Activated gamma-delta T cell treated with anti-CD3 and anti-CD28 coated beads, Interleukin-2, amount 50 U/mL, for 16 hours (primary cell): Measurements from ENCODE around the gene STARD13.

Experiments
- DNase-seq: peaks from one replicate; pipeline ENCODE4 v3.0.0-alpha.2; 2020; ENCODE audit warnings: low read depth

The STARD13 gene

DNA sequence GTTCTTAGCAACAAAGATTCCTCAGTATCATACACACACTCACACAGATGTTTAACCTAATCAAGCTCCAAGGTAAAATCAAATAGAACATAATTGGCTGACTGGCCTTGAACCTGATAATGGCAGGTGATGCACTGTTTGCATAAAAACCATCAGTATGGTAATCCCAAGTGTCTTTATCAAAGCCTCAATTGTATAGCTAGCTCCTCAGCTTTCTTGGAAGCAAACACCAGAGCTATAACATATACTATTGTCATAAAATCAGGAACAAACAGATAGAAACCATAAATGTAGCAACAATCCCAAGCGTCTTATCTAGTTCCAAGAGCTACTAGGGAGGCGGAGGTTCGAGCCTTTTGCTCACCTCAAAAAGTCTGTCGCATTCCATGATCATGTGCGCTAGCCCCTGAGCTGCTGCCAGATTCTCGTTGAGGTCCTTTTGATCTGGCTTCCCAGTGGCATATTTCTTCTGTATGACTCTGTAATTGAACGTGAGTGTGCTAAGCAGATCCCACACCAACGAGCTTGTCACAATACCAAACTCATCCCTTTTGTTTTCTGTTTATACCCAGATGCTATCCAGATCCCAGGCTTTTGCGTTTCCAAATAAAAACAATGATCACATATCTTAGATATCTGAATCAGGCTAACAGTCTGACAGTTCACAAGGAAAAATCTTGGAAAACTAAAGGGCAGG, 174.0 kb downstream of the STARD13 start:
- no peak for DNase-seq

DNA sequence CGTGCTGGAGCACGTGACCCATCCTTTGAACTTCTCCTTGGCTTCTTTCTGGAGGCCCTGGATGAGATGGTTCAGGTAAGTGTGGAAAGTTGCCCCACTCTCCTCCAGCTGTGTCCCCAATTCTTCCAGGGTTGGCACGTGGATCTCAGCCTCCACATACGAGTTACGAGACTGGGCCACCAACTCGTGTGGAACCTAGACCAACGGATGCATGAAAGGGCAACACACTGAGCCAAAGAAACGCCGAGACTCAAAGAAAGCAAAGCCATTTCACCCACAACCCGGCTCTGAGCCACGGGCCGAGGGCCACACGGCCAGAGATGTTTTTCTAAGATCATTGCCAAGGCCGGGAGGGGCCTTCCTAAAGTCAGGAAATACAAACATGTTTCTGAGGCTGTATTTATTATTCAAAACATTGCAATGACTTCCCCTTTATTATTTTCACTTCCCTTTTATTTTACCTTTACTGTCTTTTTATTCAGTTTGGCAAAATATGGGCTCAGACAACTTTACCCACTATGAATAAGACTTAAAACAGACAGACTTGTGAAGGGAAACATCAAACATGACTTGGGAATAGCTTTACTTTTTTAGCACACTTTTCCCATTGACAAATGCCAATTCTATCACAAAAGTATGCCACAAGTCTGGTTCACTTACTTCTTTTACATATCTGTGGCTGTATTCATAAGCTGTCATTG, 174.7 kb downstream of the STARD13 start:
- DNase-seq: no peak

DNA sequence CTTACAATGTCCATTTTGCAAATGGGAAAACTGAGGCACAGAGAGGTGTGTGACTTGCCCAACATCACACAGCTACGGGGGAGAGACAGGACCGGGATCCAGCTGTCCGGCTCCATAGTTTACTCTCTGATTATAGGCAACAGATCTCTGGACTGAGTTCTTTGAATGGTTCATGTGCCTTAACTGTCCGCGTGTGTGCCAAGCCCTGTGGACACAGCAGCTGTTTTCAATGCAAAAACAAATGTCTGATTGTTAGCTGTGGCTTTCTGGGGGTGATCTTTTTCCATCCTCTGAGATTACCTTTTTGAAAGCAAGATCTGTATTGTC, 175.2 kb downstream of the STARD13 start:
- no peak for DNase-seq

DNA sequence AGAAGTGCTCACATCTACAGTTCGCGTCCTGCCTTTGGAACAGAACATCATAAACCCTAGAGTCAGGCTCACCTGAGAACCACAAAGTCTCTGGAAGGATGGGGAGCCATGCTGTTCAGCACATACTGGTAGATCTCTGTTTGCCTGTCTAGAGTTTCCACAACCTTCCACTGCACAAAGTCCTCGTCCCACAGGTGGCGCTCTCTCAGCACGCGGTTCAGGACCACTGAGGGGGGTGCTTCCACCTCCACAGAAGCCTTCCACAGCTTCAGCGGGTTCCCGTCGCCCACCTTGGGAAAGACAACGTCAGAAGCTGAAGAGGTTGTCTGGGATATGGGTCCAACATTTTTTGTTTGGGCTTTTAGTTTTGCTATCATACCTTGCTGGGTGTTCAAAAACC, 175.8 kb downstream of the STARD13 start:
- DNase-seq: no peak

DNA sequence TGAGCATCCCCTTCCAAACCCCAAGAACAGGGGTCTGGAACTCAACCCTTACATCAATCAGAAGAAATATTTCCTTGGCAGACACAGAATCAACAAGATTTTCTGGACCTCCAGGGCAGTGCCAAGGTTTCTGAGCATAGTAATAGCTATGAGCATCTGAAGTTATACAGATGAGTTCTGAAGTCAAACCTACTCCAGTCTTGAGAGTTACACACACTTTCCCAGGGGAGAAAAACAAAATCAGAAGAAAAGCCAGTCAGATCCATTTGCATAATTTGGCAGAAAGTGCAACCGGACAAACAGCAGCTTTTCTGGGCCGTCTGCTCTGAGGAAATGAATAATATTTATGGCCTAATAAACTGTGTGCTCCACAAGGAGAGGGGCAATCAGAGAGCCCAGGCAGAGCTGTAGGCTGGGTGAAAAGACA, 176.3 kb downstream of the STARD13 start:
- no peak for DNase-seq

DNA sequence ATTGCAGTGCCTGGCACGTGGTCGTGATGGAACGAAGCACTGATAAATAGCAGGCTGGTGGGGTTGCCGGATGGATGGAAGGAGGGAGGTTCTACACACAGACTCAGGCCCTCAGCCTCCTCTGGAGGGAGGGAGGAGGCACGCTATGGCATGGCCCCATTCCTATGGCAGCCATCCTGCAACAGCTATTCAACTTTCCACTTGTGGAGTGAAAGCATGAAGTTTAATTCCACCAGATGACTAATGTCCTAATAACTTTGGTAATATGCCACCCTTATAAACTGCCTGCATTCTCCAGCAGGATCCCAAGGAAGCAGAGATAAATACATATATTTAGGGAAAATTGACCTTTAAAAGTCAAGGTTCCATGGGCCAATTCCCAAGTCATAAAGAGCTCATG, 176.9 kb downstream of the STARD13 start:
- DNase-seq: no peak

DNA sequence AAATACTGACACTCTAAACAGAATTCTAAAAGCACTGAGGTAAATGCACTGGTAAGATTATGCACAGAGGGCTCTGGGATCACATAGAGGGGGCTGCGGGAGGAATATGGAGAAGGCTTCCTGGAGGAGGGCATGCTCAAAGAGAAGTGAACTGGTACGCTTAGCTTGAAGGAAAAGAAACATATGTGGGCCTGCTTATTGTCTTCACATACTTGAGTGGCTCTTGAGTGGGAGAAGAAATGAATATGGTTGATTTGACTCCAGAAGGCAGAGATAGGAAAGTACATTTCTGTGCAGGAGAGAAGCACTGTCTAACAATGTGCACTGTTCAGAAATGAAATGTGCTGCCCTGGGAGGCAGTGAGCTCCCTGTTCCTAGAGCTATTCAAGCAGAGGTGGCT, 178.2 kb downstream of the STARD13 start:
- no peak for DNase-seq

DNA sequence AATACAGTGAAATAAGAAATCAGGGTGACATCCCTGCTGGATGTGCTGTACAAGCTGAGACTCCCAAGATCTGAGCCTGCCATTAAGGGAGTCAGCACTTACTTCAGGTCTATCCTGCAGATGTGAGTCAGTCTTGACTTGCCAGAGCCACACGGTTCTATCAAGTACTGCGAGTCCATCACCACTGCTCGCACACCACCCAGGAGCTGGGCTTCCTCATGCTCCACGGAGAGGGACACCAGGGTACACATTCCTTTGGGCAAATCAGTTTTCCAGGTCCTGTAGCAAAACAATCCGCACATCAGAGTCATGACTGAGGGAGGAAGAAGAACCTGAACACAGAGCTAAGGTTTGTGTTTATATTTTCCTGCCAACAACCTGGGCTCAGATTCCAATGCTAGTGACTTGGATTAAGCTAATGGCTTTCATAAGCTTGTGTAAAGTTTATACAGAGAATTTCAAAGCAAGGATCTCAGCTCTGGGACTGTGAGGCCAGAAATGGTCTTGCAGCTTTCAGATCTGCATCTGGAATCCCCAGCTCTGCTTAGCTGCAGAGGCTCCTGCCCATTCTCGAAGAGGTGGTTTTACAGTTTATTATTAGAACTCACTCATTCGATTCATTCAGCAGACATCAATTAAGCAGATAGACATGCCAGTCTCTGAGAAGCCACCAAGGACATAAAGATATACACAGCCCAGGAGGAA, 178.7 kb downstream of the STARD13 start:
- DNase-seq: no peak

DNA sequence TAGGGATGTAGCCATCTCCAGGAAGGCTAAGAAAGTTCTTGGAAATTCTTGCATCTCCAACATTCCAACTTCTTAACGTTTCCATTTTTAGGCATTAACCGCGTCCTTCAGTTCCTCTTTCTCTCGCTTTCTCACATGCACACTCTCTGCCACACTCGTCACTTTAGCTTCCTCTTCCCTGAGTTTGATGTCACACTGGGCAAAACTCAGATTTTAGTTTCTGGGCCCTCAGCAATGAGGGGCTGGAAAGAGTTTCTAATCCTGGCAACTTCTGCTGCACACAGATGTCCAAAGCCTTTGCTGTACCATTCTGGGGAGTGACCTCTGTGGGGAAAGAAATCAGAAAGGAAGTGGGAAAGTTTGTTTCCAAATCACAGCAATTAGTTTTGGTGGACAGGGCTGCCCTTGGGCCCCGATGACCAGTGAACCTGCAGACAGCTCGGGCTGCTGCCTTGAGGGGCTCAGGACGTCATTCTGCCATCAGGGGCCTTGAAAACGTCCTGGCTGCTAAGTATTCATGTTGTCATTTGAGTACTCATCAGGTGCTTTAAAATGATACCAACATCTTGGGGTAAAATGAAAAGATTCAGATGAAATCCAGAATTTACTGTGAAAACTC, 180.1 kb downstream of the STARD13 start:
- no peak for DNase-seq

DNA sequence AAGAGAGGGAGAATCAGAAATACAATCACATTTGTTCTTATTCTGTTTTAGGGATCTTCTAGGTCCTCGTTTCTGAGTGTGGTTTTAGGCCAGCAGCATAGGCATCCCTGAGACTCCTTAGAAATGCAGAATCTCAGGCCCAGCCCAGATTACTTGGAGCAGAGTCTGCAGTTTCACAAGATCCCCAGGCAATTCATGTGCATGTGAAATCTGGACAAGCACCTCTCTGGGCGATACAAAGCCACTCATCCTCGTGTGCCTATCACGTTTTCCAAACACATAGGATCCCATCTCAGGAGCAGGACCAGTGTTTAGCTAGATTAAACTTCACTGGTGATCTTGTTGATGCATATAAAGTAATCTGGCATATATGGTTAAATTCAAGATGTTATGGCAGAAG, 182.1 kb downstream of the STARD13 start:
- no peak for DNase-seq

DNA sequence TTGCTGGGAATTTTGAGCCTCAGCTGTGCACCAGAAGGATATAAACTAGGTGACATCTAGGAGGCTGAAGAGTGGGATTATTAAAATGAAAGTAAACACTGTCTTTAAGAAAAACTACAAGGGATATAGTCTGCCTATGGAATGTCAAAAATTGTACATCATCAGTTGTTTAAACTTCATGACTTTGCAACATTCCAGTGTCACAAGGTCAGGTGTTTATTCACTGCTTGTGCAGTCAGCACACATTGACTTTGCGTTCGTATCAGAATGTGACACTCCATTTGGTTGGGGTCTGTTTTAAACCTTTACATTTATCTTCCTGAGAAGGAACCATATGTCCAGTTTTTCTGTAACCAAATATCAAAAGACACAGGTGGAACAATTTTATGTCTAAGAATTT, 183.7 kb downstream of the STARD13 start:
- no peak for DNase-seq

DNA sequence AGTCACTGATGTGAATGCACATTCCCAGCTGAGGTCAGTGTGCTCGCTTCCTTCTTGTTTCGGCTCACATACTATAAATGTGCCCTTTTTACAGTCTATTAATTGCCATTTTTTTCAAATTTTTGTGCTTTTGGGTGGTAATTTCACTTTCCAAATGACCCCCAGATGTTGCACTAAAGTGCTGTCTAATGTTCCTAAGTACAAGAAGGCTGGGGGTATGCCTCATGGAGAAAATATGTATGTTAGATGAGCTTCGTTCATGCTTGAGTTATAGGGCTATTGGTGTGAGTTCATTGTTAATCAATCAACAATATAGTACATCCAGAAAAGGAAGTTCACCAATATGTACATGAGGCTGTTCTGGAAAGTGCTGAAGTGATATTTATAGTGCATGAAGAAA, 184.7 kb downstream of the STARD13 start:
- no peak for DNase-seq

DNA sequence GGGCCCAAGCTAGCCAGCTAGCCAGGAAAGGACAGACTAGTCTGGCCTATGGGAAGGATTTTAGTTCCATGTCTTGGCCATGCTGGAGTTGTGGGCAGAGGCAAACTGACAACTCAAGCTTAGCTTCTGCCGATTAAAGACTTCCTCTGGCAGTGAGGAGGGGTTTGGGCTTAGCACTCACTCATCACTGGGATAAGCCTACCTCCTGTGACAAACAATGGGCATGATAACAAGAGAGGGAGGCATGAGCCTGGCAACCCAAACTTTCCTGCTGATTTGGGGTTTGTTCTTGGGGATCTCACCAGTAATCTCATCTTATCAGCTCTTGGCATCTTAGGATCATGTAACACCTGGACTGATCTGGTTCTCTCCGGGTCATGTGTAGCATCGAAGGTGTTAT, 185.7 kb downstream of the STARD13 start:
- DNase-seq: no peak

DNA sequence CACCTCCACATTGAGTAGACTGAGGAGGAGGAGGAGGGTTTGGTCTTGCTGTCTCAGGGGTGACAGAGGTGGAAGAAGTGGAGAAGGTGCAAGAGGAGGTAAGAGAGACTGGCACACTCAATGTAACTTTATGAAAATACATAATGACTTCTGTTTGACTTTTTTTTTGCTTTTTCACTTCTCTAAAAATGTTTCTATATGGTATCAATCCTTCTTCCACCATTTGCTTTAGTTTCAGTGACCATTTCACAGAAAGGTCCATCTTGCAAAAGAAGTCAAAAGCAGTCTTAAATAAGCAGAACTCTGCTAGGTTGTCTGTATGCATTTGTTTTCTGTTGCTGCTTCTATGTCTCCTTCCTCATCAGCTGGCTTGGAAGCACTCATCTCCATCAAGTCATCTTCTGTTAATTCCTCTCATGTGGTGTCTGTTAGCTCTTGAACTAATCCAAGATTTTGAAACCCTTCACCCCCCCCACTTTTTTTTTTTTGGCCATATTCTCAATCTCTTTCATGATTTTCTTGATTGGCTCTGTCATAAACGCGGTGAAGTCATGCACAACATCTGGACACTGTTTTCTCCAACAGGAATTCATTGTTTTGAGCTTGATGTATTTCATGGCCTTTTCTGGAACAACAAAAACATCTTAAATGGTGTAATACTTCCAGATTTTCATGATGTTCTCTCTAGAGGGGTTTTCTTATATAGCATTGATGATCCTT, 188.5 kb downstream of the STARD13 start:
- no peak for DNase-seq

DNA sequence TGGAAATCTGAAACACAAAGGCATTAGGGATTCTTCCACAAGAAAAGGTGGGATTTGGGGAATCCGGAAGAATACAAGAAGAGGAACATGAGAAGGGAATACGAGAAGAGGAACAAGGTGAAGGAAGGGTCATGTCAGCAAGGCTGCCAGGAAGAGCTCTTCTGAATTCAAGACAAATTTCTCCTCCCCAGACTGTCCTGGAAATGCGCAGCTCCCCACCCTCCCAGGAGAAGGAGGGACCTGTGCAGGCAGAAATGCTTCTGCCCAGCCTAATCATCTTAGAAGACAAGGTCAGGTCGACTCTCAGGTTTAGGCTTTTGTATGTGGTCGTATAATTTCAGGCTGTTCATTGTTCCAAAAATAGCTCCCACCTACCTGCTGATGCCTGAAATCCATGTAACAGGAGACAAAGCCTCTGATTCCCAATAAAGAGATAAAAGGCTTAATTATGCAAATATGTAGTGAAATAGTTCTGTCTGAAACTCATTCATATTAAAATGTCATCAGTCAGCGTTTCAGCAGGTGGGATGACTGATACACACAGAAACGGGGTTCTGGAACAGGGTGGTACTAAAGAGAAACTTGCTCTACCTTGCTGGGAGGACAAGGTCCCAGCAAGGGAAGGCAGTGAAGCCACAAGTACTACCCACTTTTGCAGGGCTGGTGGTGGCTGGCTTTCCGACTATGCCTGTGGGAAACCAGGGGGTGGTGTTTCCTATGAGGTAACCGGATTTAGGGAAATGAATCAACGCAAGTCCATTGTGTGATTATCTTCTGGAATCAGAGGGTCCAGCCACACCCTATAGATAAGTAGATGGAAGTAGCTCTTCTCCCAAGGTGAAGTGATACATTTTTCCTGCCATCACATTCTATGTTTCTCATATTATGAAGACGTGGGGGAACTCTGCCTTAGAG, 193.2 kb downstream of the STARD13 start:
- DNase-seq: no peak

DNA sequence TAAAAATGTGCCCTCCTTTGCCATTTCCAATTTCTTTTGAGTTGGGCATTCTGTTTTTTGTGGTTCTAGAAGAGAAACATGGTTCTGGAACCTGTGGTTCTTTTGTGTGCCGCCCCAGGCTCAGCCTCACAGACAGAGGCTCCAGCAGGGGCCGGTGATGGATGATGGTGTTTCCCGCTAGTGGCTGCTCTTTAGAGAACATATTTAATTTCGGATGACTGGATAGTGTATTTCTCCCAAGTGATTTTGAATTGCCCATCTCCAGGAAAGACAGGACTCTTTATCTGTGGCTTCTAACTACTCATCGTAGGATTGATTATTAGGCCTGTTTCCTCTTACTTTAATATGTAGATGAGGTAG, 194.2 kb downstream of the STARD13 start:
- DNase-seq: no peak

DNA sequence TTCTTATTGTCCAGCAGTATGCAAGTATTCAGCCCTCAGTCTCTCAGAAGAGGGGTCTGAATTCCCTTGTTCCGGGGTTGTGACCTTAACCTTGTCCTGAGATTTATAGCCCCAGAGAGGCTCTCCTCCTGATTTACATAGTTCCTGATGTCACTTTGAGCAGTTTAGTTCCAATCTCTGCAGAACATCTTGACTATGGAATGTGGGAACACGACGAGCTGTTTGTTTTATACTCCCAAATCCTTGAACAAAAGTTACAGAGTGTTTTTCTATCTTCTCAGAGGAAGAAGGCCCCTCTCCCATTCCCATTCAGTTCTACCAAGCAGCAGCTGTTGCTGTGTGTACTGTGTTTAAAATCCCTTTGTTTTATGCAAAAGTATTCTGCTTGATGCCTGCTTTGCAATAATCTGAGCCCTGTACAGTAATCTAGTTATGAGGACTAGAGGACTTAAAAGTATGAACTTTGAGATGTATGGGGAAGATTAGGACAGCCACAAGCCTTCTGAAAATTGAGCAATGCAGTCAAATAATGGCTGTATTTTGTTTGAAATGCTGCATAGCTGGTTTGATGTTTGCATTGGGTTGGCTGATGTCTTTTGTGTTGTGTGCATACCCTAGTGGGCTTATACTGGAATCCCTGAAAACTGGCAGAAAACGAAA, 194.7 kb downstream of the STARD13 start:
- no peak for DNase-seq

DNA sequence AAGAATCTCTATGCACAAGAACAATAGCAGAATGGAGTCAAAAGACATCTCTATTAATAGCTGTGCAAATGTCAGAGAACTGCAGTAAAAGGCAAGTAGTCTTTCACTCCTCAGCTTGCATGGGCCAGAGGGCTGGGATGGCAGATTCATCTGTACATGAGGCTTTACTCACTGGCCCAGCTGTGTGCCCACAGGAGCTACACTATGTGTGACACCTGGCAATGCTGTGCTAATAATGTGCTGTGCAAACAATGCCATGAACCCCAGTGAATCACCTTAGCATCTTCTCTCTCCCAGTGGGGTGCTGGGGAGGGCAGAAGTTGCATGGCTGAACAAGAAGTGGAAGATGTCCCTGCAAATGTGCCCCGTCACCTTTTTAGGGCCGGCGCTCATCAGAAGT, 196.2 kb downstream of the STARD13 start:
- no peak for DNase-seq

DNA sequence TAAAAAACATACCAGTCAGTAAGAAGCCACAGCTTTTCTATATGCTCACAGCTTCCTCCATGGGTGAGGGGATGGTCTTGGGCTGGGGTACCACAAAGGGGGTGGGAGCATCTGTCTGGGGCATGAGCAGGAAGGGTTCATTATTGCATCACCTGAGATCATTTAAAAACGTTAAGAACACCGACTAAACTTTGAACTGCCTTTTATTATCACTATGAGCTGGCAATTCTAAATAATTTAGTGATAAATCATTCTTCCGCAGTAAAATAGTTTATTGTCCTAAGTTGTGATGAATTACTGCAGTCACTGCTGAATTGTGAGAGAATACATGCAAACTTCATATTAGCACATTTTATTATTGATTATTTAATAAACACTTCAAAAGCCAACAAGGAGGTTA, 197.8 kb downstream of the STARD13 start:
- DNase-seq: no peak

DNA sequence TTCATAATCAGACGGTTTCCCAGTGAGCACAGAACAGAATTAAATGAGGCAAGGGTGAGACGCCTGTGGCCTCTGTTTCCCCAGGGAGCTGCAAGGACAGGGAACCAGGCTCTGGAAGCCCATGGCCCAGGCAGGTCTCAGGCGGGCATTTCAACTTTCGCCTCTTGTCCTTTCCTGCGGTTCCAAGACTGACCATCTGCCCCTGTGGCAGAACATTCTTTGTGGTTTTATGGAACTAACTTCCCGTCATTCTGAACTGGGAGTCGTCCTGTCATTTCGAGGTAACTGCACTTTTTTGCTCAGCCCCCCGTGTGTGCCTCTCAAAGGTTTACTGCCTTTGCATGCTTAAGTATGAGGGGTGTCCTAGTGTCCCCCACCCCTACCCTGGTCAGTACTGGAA, 198.5 kb downstream of the STARD13 start:
- no peak for DNase-seq

DNA sequence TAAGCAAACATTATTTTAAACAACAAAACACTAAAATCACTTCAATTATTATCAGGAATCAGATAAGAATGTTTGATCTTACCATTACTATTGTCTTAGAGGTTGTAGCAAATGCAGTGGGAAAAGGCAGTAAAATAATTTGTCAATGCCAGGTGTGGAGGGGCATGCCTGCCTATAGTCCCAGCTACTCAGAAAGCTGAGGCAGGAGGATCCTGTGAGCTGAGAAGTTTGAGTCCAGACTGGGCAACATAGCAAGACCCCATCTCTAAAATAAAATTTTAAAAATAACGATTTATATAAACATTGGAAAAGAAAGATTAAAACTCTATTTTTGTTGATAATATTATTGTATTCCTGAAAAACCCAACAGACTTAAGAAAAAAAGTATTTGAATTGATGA, 202.5 kb downstream of the STARD13 start:
- no peak for DNase-seq
